HG03060 (cell line): ENCODE results near the gene TRIP10.

Experiments
- ATAC-seq: cut with Tn5 transposase; IDR thresholded peaks from one replicate; pipeline ENCODE4 v1.9.1; 2021; ENCODE audit warnings: low read depth, moderate number of reproducible peaks; ENCODE audit not compliant: unreplicated experiment

Gene TRIP10

DNA sequence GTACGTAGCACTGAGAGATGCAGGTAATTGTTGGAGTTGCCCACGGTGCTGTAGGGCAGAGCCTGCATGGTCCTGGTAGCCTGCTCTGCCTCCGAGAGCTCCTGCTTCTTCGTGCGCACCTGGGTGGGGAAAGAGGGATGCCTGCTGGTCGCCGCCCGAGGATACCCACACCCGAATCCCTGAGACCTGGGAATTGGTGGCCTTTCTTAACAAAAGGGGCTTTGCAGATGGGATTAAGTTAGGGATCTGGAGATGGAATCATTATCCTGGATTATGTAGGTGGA, 28.5 kb upstream of the TRIP10 start:
- no peak for ATAC-seq

DNA sequence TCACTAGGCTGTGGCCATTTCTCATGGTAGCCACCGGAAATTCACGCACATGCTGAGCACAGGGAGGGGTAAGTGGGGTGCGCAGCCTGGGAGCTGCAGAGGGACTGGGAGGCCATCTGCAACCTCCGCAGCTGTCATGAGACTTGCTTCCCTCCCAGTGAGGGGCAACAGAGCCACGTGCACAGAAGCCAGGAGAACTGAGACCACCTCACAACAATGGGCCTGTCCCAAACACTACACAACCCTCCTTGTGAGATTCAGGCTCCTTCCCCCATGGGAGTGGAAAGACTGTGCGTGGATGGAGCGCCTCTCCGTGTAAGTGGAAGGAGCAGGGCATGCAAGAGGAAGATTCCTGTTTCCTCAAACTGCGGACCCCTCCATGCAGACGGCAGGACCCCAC, 27.9 kb upstream of the TRIP10 start:
- no peak for ATAC-seq

DNA sequence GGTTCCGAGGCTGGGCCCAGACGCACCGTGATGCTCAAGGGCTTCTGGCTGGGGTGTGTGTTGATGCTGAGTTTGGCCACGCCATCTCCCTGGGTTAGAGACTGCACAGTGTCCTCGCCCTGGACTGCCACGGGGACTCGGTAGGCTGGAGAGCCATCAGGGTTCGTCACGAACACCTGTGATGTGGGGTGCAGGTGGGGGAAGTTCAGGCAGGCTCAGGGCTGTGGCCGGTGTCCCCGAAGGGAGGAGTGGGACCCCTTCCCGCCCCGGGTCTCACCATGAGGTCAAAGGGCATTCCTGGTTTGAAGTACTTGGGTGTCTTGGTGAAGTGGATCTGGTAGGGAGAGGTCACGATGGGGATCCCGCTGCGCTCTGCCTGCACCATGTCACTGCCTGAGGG, 27.2 kb upstream of the TRIP10 start:
- ATAC-seq, result no peak

DNA sequence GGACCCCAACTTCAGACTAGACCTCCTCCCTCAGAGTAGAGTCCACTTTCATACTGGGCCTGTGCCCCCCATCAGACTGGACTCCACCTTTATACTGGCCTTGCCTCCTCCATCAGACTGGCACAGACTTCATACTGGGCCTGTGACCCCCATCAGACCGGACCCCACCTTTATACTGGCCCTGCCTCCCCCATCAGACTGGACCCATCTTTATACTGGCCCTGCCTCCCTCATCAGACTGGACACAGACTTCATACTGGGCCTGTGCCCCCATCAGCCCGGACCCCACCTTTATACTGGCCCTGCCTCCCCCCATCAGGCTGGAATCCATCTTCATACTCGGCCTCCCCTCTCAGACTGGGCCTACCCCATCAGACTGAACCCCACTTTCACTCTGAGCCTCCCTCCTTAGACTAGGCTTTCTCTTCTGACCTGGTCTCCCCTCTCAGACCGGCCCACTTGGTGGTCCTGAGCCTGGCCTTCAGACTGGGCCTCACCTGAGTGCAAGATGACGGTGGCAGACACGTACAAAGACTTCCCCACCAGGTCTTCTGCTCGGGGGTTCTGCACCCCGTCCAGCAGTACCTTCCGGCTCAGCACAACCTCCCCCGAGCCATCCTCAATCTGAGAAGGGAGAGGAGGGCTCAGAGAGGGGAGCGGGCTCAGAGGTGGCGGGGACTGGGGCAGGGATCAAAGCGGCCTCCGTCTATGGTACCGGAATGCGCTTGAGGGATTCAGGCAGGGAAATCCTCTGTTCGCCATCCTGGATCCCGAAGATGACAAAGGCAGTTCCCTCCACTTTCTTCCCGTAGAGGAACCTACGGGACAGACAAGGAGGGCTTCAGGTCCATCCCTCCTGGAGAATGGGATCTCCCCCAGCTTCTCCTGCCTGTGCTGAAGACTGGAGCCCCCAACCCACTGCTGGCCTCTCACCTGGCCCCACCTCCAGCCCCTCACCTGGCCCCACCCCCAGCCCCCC, 26.5 kb upstream of the TRIP10 start:
- ATAC-seq, result no peak

DNA sequence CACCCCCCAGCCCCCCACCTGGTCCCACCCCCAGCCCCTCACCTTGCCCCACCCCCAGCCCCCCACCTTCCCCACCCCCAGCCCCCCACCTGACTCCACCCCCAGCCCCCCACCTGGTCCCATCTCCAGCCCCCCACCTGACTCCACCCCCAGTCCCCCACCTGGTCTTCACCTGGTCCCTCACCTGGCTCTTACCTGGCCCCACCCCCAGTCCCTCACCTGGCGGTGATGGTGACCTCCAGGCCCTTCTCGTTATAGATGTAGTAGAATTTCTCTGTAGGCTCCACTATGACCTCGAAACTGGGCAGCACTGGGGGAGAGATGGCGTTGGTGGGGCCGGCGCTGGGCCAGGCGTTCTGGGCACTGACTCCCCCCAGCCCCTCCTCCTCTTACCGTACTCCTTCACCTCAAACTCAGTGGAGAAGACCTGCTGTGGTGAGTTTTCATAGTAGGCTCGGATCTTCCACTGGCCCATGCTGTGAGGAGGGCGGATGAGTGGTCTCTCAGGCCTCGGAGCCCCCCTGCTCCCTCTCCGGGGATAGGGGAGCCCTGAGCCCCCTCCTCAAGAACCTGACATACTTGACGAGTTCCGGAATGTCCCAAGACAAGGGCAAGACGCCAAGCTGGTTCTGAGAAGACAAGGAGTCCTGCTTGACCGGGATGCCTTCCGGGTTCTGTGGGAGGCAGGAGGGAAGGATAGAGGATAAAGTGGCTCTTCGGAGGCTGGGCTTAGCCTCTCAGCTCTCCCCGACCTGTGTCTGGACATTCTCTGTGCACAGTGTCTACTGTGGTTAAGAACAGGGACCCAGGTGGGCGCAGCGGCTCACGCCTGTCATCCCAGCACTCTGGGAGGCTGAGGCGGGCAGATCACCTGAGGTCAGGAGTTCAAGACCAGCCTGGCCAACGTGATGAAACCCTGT, 25.4 kb upstream of the TRIP10 start:
- ATAC-seq, result no peak

DNA sequence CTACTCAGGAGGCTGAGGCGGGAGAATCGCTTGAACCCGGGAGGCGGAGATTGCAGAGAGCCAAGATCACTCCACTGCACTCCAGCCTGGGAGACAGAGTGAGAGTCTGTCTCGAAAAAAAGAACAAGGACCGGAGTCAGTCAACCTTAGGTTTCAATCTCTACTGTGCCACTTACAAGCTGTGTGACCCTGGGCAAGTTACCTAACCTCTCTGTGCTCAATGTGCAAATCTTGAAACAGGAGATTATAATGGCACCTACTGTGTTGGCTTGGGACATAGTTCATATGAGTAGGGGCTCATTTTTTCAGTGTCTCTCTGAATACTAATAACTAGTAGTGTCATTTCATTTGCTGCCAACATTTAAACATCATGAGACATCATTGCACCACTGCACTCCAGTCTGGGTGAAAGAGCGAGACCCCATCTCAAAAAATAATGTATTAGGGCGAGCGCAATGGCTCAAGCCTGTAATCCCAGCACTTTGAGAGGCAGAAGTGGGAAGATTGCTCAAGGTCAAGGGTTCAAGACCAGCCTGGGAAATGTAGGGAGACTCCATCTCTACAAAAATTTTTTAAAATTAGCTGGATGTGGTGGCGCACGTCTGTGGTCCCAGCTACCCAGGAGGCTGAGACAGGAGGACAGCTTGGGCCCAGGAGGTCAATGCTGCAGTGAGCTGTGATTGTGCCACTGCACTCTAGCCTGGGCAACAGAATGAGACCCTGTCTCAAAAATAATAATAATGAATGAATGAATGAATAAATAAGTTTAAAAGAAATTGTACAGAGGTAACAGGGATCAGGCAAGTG, 24.5 kb upstream of the TRIP10 start:
- ATAC-seq, result no peak

DNA sequence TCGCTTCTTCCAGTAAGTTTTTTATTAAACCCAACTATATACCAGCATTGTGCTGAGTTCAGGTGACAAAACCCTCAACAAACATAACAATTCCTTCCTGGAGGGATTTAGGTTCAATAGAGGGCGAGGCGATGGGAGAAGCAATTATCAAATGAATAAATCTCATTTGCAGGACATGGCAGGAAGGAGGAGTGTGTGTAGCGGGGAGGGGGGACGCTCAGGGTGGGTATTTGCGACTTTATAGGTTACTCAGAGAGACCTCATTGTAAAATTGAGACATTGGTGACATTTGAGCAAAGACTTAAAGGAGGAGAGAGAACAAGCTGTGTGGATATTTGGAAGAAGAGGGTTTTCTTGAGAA, 22.9 kb upstream of the TRIP10 start:
- no peak for ATAC-seq

DNA sequence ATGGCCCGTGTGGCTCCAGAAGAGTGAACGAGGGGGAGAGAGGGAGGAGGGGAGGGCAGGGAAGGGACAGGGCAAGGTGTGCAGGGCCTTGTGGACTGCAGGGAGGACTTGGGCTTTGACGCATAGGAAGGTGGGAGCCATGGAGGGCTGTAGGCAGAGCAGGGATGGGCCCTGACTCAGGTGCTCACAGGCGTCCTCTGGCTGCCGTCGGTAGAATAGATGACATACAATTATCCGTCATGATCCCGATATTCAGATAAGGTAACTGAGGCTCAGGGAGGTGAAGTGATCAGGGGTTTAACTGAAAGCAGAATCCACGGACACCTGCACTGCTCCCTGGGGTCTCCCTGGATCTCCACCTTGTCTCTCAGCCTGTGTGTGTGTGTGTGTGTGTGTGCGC, 22.4 kb upstream of the TRIP10 start:
- ATAC-seq, result no peak

DNA sequence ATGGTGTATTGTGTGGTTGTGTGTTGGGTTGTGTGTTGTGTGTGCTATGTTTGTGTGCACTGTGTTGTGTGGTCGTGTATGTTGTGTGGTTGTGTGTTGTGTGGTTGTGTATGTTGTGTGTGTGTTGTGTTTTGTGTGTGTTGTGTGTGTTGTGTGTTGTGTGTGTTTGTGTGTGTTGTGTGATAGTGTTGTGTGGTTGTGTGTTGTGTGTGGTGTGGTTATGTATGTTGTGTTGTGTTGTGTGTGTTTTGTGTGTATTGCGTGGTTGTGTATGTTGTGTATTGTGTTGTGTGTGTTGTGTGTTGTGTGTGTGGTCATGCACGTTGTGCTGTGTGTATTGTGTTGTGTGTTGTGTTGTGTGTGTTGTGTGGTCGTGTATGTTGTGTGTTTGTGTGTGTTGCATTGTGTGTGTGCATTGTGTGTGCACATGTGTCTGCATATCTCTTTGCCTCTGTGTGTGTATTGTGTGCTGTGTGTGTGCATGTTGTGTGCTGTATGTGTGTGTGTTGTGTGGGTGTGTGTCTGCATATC, 22.0 kb upstream of the TRIP10 start:
- ATAC-seq, result no peak

DNA sequence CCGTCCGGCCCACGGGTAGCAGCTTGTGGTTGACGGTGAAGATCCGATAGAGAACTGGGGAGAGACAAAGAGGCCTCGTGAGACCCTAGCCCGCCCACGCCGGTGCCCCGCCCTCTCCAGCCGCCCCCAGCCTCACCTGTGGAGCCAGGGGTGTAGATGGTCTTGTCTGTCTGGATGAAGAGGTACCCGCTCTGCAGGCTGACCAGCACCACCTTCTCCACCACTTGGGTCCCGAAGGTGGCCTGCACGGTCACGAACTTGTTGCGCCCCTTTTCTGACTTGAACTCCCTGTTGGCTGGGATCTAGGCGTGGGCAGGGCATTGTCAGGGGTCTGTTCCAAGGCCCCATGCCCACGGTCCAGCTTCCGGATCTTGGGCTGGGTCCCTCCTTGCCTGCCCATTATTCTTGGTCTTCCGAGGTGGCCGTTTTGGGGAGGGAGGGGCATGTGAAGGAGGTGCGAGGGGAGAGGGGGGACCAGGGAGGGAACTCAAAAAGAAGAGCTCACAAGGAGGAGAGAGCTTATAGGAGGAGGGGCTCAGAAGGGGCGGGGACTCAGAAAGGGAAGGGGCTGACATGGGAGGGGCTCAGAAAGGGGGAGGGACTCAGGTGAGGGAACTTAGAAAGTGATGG, 21.3 kb upstream of the TRIP10 start:
- no peak for ATAC-seq

DNA sequence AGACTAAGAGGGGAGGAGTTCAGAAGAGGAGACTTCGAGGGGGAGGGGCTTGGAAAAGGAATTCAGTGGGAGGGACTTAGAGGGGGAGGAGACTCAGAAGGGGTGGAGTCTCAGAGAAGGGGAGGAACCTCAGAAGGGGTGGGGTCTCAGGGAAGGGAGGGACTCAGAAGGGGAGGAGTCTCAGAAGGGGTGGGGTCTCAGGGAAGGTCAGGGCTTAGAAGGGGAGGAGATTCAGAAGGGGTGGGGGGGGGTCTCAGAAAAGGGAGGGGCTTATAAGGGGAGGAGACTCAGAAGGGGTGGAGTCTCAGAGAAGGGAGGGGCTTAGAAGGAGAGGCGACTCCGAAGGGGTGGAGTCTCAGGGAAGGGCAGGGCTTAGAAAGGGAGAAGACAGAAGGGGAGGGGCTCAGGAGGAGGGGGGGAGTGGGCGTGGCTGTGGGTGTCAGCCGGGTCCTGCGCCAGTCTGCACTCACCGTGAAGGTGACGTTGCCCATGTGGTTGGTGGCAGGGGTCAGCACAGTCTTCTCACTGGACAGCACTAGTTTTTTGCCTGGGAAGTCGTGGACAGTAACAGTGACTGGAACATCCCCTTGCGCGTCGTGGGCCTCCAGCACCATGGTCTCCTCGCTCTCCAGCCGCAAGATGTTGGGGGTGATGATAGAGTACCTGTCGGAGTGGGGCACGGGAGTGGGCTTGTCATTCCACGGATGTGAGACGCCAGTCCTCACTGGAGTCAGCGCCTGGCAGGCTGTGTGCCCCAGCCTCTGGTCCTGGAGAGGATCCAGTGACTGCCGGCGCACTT, 20.5 kb upstream of the TRIP10 start:
- no peak for ATAC-seq

DNA sequence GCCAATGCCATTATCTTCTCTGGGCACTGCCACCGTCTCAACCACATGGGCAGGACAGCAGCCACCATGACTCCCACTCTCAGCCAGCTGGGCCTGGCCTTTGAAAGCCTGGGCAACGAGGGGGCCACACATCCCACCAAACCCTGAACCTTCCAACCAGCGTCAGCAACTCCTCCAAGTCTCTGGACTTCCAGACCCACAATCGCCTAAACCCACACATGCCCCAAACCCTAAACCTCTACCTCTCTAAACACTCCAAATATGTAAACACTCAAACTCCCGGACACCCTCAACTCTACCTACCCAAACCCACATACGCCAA, 20.0 kb upstream of the TRIP10 start:
- ATAC-seq, result no peak

DNA sequence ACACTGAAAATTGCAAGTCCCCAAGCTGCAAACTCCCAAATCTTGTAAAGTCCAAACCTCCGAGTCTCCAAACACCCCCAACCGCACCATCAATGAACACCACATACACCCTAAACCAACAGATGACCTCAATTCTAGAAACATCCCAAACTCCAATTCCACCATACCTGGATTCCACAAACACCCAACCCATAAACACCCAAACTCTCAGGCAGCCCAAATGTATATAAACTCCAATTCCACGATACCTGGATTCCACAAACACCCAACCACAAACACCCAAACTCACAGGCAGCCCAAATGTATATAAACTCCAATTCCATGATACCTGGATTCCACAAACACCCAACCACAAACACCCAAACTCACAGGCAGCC, 19.5 kb upstream of the TRIP10 start:
- no peak for ATAC-seq

DNA sequence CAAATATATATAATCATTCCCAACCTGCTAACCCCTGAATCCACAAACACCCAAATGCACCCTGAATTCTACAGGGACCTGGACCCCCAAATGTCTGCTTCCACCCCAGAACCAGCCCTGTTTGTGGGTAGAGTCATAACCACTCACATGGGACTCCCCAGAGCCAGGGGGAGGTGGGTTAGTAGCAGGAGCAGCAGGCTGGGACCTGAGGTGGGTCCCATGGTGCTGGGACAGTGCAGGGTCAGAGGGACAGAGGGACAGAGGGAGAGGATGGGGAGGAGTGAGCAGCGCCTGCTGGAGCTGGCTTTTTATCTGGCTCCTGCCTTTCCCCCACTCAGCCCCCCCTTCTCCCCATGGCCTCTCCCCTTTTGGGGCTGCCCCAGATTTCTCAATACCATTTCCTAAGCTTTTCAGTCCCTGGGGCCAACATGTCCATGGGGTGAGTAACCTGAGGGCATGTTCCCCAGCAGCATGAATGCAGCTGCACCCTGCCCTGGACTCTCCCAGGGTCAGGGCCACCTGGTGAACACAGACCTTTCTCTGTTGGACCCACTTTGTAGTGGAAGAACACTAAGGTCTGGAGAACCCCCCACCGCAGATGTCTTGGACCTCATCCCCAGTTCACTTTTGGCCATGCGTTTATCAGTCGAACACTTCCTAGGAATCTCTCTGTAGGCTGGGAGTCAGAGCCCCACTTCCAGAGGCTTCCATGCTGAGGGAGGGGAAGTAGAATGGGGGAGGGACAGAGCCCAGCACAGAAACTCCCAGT, 18.9 kb upstream of the TRIP10 start, which contains the start of gene C3:
Gene C3, minus strand, starts transcription at position 282 of the 769 bp plus-strand sequence. Its CDS starts 61 bp downstream, at position 221.
- ATAC-seq, result no peak

DNA sequence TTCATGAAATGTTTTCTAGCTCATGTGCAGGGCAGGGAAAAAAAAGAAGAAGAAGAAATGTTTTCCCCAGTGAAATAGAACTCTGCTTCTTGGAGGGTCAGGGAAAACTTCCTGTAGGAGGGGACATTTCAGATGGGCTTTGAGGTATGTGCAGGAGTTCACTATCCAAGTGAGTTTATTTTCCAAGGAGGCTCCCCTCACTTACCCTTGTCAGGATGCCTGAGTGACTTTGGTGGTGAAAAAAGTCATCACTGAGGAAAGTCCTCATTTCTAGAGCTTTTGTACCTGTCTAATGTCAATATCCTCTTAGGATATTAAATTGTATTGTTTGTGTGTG, 18.4 kb upstream of the TRIP10 start:
- no peak for ATAC-seq

DNA sequence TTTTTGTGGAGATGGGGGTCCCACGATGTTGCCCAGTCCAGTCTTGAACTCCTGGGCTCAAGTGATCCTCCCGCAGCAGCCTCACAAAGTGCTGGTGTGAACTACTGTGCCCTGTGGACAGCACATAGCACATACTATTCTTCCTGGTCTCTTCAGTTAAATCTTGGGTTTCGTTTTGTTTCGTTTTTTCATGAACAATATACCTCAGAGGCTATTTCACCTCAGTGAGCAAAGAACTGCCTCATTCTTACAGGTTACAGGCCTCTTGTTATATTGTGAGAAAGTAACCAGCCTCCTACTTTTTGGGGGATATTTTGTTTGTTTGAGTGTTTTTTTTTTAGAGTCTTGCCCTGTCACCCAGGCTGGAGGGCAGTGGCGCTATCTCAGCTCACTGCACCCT, 17.7 kb upstream of the TRIP10 start:
- ATAC-seq, result no peak

DNA sequence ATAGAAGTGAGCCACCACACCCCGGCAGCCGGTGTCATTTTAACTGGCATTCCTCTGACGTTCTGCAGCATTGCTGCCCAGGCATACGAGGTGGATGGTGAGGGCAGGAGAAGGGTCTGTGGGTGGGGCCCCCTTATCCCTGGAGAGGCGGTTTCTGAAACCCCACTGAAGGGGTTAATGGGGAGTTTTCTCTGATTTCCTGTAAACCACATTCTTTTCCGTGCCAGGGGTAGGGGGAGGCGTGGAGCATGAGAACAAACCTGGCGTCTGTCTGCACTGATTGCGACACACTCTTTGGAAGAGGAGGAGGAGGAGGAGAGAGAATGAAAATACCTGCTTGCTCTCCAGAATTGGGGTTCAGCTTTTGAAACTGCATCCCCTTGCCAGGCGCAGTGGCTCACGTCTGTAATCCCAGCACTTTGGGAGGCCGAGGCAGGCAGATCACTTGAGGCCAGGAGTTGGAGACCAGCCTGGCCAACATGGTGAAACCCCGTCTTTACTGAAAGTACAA, 16.3 kb upstream of the TRIP10 start:
- ATAC-seq, result no peak

DNA sequence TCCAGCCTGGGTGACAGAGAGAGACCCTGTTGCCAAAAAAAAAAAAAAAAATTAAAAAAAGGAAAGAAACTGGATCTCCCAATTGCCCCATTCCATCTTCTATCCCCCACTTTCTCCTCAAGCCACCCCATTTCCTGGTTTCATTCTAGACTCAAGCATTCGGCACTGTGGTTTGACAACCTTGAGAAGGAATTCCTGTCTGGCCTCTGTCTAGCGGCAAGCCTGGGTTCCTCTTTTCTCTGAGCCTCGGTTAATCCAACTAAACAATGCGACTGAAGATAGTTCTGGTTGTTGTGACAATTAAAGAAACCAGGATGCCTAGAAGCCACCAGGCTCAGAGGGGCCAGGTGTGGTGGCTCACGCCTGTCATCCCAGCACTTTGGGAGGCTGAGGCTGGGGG, 15.7 kb upstream of the TRIP10 start:
- no peak for ATAC-seq
